GM10266 (cell line): ENCODE measurements around the gene NFX1.

Experiments
- DNase-seq: peaks from one replicate; pipeline ENCODE4 v3.0.0; 2012; ENCODE audit errors: extremely low spot score
- TF ChIP-seq, protein P1 (sequence below): IDR thresholded peaks from 2 replicates; pipeline ENCODE4 v1.5.1; 2012; ENCODE audit warnings: mild to moderate bottlenecking, low read depth; ENCODE audit not compliant: control insufficient read depth, insufficient read depth; ENCODE audit errors: missing control alignments

Gene NFX1

DNA sequence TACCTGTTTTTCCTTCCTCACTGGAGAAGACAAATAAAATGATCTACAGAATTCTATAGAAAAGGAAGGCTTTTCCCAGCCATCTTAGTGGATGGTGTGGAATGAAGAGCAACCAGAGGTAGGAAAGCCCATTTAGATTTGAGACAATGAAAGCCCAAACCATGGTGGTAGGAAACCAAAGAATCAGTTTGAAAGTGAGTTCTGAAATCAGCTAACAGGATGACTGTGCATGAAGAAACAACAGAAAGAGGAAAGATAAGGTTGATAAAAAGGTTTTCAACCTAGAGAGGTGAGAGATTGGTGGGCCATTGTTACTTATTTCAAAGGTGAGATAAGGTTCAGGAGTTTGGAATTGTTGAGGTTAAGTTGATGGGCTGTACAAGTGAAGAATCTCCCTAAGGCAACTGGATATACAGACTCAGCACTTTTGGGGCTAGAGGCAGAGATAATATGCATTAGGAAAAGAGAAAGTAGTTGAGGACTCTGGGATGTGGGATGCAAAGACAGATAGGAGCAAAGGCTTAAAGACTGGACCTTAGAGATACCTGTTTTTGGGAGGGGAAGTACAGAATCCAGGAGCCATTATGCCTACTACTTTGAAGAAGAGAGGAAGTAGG is 23.1 kb upstream of the NFX1 start:
- DNase-seq, result no peak
- TF ChIP-seq, protein P1, sequence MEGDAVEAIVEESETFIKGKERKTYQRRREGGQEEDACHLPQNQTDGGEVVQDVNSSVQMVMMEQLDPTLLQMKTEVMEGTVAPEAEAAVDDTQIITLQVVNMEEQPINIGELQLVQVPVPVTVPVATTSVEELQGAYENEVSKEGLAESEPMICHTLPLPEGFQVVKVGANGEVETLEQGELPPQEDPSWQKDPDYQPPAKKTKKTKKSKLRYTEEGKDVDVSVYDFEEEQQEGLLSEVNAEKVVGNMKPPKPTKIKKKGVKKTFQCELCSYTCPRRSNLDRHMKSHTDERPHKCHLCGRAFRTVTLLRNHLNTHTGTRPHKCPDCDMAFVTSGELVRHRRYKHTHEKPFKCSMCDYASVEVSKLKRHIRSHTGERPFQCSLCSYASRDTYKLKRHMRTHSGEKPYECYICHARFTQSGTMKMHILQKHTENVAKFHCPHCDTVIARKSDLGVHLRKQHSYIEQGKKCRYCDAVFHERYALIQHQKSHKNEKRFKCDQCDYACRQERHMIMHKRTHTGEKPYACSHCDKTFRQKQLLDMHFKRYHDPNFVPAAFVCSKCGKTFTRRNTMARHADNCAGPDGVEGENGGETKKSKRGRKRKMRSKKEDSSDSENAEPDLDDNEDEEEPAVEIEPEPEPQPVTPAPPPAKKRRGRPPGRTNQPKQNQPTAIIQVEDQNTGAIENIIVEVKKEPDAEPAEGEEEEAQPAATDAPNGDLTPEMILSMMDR, result no peak

DNA sequence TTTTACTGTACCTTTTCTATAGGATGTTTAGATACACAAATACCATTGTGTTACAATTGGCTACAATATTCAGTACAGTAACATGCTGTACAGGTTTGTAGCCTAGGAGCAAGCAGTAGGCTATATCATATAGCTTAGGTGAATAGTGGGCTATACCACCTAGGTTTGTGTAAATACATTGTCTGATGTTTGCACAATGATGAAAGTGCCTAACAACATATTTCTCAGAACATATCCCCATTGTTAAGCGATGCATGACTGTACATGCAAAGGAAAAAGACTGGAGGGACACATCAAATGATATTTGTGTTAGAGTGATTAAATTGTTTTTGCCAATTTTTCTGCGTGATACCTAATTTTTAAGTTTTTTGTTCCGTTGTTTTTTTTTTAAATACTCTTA is 20.2 kb upstream of the NFX1 start:
- no peak for DNase-seq
- TF ChIP-seq, protein P1, result no peak

DNA sequence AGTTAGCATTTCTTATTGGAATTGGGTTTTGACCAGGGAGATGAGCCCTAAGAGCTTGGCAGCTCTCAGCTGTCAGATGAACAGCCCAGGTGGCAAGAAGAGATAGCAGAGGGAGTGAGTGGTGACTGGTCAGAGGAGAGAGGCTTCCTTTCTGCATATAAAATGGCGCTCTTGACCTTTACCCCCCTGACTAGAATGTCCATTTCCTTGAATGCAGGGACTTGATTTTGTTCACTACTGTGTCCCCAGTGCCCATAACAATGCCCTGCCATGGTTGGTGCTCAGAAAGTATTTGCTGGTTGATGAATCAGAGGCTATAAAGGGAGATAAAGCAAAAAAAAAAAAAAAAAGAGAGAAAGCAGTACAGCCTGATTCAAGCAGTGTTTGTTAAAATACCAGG is 18.3 kb upstream of the NFX1 start:
- TF ChIP-seq, protein P1, result no peak
- no peak for DNase-seq

DNA sequence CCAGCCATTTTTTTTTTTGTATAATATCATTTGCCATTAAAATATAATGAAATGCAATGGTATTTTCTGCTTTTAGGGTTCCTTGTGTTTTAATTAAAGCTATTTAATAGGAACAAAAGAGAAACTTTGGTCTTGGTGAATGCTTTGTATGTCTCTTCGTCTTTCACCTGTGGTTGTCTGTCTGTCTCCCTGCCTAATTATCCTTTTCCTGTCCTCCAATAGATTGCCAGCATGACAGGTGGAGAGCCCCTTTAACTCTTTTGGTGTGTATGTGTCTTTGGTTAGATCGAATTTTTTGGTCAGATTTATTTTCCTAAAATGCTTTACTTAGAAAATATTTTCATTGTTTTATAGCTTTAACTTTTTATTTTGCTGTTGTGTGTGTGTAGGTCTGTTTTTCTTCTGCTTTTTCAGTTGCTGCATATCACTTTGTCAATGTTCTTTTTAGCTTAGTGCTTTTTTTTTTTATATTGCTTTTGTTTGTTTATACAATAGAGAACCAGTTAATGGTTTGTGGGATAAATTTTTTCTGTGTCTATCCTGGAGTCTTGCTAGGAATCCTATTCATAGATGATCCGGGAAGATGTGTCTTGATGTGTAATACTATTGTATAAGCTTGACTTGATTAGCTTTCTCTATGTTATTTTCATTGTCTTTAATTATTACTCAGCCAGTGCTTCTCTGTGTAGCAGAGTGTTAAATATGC is 16.9 kb upstream of the NFX1 start:
- no peak for DNase-seq
- TF ChIP-seq, protein P1, result no peak

DNA sequence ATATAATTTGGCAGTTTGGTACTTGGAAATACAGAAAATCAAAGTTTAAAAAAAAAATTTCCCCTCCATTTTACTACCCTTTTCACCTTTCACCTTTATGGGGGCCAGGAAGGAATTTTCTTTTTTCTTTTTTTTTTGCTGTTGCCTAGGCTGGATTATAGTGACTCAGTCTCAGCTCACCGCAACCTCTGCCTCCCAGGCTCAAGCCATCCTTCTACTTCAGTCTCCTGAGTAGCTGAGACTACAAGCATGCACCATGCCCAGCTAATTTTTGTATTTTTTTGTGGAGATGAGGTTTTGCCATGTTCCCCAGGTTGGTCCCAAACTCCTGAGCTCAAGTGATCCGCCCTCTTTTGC is 16.4 kb upstream of the NFX1 start:
- DNase-seq, result no peak
- TF ChIP-seq, protein P1, result no peak

DNA sequence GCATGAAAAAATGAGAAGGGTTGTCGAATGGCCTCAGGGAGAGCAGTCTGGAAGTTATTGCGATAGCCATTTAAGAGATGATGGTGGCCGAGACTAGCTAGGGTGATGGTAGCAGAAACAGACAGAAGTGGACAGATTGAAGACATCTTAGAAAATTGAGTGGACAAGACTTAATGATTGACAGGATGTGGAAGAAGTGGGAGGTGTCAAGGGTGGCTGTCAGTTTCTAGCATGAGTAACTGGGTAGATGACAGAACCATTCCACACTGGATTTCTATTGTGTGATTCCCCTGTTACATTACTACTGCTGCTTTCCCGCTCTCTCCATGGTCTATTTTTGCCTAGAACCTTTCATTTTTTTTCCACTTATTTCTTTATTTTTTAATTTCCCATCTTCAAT is 12.8 kb upstream of the NFX1 start:
- TF ChIP-seq, protein P1, result no peak
- DNase-seq, result no peak

DNA sequence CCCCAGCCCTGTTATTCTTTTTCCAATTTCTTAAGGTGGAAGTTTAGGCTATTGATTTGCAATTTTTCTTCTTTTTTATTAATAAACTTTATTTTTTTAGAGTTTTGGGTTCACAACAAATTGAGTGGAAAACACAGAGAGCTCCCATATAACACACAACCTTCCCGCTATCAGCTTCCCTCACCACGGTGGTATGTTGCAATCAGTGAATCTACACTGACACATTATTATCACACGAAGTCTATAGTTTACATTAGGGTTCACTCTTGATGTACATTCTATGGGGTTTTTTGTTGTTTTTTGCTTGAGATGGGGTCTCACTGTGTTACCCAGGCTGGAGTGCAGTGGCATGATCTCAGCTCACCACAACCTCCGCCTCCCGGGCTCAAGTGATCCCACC is 4.8 kb upstream of the NFX1 start:
- no peak for DNase-seq
- TF ChIP-seq, protein P1, result no peak
